ENCODE data around the gene ST8SIA5.
A peak's percentile ranks its signal among the peaks of the same experiment; 100 is the strongest.

ST8SIA5 gene

DNA sequence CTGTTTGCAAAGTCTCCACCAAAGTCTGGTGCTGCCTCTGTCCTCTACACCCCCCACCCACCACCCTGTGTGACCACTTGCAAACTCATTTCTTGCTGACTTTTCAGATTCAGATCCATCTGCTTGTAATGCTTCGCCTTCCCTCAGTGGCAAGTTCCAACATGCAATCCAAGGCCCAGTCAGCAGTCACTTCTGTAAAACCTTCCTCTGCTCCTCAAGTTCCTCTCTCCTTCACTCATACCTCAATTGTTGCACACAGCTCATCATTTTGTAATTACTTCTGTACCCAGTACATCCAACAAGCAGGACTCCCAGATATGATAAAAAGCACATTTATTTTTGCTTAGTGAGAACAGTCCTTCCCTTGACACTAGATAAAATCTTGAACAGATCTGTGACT is 93.3 kb downstream of the ST8SIA5 start:
- DNase-seq: no peak

DNA sequence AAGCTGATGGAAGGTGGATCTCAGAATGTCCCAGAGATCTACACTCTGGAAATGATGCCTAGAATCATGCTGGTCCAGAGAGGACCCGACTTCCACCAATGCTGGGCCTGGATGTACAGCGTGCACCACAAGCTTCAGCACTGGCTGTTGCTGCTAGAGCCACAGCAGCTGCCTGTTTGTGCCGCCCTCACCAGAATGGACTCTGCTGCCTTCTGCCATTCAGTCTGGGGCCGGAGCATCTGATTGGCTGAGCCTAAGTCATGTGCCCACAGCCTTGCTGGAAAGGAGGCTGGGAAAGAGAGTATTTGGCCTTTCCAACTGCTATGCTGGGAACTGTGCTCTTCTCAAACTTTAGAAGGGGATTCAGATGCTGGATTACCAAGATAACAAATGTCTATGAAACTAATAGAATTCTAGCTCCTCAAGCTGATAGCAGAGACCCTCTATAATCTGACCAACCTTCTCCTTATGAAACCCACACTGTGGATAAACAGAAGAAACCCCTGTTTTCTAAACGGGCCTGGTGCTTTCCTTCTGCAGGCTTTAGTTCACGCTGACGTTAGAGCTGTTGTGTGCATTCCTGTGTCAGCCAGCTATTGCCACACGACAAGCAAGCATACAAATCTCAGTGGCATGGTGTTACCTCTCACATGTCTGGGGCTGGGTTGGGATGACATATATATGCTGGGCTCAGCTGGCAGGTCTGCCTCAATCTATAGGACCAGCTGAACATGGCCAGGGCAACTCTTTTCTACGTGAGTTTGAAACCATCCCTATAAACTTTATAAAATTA is 95.7 kb downstream of the ST8SIA5 start:
- no peak for DNase-seq

DNA sequence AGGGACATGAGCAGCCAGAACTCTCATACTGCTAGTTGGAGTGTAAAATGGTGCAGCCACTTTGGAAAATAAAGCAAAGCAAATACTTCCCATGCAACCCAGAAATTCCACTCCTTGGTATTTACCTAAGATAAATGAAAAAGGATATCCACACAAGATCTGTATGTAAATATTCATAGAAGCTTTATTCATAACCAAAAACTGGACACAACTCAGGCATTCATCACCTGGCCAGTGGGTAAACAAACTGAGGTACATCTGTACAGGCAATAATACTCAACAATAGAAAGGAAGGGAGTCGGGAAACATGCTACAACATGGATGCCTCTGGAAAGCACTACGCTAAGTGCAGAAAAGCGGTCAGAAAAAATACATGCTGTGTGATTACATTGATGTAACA is 97.4 kb downstream of the ST8SIA5 start:
- DNase-seq: no peak

DNA sequence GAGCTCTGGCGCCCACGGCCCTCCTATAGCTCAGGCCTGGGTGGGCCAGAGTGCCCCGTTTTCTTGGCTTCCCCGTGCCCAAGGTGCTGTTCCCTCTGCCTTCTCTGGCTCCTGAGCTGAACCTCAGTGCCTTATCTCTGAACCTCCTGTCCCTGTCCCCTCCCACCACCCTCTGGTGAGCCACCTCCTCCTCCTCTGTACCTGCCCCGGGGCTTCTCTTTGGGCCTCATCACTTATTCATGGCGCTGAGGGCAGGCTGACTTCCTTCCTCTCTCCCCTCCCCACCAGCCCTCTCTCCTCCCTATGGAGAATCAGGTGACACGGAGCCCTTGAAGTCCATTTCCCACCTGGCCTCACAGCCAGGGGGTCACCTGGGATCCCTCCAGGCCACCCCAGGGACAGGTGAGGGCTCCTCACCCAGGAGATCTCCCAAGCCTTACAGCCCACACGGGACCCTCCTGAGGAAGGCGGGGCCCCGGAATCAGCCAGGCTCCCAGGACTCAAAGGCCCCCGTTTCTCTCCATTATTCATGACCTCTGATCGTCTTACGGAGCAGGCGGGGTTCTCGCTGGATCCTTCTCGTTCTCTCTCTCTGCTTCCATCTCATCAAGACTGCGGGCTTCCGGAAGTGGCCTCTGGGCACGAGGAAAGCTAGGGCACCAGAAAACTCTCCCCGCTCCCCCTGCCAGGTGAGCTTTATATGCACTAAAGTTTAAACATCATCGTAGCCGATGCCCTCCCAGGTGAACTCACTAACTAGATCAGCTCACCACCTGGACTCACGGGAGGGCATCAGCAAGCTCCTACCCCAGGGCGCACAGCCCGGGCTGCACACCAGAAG is 99.5 kb downstream of the ST8SIA5 start, which contains the start of gene LOXHD1:
LOXHD1 (minus strand) TSS at position 106 of the 841 bp plus-strand sequence. CDS start 187 bp downstream, outside the sequence.
- DNase-seq: no peak

DNA sequence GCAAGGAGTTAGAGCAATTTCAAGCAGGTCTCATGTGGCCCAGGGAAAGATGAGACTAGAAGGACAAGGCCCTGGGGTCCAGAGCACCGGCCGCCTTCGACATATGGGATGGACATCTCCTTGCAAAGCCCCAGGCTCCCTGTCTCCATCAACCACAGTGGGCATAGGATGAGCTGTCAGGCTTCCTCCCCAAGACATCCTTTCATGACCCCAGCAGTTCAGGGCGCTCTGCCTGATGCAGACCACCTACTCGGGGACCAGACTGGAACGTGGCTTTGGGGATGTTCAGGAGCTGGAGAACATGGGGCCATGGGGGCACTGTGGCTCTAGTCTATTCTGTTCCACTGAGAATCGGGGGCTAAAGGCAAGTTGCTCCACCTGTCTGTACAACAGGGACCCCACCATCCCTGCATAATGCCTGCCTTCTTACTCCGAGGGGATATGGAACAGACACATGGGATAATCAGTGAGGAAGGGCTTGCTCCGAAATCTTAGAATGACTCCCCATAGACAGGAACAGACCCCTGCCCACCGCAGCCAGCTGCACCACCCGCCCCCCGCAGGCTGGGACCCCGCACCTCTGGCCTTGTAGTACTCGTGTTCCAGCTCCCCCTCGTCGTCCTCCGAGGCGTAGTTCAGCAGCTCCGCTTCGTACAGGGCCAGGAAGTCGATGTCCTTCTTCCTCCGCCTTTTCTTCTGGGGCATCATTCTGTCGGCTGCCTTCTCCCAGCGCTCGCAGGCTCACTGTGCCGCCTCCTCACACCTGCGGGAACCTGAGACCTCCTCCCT is 100.3 kb downstream of the ST8SIA5 start:
- no peak for DNase-seq

DNA sequence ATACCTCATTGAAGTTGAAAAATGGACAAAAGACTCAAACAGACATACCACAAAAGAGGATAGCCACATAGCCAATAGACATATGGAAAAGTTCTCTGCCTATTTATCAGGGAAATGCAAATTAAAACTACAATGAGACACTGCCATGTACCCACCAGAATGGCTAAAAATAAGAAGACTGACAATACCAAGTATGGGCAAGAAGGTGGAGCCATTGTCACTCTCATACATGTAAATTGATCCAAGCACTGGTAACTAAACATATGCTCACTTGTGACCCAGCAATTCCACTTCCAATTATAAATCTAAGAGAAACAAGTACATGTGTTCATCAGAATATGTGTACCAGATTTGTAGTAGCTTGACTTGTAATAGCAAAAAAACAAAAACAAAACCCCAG is 104.5 kb downstream of the ST8SIA5 start:
- DNase-seq: no peak

DNA sequence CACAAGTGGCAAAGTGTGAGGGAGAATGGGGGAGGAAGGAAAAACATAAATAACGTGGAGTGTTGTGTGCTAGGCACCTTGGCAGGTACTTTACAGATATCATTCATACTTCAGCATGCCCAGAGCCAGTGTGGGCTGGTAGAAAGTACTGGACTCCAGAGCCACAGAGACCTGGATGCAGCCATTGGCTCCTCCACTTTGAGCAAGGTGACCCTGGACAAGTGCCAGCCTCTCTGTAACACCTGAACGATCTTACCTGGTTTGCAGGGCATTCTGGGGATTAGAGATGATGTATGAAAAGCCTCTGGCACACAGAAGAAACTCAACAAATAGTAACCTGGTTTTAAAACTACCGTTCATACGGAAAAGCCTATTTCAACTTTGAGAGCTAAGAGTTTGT is 106.2 kb downstream of the ST8SIA5 start:
- DNase-seq: no peak

DNA sequence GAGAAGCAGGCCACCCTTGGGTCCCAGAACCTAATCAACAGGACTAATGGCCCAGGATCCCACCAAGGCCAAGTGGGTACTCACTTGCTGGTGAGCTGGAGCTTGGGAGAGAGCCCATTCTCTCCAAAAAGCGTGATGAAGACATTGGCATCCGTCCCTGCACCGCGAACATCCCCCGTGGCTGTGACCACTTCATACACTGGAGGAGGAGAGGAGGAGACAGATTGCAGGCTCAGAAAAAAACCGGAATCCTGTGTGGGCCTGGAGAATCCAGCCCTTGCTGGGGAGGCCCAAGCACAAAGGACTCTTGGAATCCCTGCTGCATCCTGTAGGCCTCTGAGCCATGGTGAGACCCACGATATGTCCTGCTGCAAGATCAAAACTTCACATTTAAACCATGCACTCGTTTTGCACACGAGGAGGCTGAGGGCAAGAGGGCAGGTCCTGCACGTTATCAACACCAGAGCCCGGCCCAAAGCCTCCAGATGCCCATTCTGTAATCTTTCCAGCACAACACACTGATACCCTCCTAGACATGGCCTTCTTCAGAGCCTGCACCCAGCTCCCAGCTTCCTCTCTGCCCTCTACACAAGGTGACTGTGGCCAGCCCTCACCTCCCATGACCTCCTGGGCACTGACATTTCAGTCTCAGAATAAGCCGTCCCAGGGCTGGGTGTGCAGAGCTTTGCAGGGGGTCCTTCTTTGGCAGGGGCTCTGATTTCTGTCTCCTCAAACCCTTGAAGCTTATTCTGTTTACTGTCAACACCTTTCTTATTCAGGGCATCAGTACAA is 107.6 kb downstream of the ST8SIA5 start:
- DNase-seq: no peak

DNA sequence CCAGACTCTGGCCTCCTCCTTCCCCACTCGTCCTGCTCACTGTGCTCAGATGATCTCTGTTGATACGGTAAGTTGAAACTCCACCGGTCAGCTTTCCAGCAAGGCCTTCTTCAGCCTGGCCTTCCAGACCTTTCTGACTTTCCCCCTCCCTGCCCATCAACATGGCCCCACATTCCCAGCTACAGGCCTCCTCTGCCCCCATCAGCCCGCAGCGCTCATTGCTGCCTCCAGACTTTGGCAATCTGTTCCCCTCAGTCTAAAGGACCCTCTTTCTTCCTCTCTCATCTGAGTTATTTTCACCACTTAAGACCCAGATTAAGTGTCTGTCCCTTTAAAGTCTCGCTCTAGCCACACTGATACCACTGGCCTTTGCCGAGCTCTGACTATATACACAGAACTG is 110.4 kb downstream of the ST8SIA5 start:
- DNase-seq: no peak

DNA sequence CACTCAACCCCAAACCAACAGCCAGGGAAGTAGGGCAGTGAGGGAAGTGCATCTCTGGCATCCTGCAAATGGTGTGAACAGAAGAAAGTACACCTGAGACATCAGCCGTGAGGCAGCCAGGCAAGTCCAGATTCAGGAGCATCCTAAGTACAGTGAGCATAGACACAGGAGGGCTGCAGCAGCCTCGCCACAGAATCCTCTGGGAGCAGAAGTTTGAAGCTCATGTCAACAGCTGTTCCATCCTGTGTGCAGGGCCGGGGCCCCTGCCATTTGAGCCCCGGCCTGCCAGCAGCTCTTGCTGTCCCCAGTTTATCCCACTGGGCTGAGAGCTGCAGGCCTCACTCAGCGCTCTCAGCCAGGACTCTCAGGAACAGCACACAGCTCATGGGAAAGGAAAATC is 114.3 kb downstream of the ST8SIA5 start:
- no peak for DNase-seq

DNA sequence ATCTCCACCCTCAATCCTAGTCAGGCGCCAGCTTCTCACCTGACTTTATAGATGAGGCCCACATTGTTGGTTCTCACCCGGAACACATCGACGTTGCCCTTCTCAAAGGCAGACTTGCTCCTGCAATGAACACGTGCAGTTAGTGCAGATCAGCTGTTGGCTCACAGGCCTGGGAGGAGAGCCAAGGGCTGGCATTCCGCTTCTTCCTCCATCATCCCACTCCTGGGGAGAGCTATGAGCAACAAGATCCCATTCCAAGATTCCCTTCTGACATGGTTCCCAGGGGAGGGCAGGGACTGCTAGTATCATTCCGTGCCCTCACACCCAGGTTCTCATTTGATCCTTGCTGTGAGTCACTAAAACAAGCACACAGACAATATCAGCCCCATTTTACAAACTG is 114.9 kb downstream of the ST8SIA5 start:
- no peak for DNase-seq

DNA sequence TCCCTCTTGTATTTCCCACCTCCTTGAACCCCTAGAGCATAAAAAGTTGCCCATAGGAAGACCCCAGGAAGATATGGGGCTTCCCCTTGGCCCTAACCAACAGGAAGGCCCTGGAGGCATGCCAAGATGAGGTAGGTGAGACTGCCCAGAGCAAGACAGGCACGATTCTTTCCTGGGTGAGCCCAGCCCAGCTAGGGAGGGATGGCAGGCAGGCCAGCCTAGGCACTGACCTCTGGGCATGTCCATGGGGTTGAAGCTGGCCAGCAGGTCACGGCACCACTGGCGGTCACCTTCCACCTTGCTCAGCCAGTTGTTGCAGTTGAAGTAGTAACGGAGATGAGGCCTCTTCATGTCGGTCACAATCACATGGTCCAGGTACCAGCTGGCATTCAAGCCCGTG is 117.5 kb downstream of the ST8SIA5 start:
- DNase-seq: no peak

DNA sequence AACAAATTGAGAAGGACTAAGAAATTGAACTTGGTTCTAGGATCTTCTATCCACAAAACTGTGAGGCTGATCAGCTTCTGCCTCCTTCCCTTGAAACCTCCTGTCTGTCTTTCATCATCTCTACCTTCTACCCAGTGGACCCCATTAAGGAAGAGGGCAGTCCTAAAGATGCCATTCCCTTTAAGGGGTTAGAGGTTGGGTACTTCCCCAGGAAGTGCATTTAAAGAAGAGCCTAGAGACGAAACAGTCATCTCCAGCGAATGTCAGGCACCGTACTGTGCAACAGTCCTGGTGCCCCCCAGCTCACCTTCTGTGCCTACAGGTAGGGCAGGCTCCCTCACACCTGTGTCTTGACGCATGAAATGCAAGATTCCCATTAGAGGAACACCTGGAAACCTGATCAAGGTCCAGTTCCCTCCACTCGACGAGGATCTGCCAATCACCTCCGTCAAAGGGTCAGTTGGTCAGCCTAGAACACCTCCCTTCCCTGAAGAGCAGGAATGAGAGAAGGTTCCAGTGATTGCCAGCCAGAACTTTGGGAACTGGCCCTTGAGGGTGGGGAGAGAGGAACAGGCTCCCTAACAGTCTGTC is 120.7 kb downstream of the ST8SIA5 start:
- no peak for DNase-seq

DNA sequence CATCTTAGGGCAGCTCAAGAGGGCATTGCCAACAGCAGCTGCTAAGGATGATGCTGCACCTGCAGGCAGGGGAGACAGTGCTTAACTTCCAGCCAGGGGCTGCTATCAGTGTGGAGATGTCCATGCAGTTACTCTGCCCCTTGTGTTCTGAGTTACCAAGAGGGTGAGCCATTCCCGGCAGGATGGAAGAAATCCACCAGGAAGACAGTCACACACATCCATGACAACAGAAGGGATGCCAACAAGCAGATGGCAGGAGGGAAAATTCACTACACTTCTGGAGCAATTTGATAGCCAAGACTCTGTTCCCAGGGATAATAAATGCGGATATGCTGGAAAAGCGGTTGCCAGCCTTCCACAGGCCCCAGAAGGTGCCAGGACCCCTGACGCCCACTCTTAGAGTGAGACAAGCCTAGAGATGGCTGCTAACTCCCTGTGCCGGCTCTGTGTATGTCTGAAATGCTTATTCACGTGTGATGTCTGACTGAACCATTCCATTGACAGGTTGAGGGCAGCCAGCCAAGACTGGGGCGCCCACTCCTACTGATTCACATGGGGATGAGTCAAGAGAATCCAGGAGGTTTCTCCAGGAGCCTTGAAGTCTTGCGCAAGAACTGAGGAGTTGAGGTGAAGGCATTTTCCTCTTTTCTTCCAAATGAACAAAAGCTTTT is 124.3 kb downstream of the ST8SIA5 start:
- DNase-seq: no peak

DNA sequence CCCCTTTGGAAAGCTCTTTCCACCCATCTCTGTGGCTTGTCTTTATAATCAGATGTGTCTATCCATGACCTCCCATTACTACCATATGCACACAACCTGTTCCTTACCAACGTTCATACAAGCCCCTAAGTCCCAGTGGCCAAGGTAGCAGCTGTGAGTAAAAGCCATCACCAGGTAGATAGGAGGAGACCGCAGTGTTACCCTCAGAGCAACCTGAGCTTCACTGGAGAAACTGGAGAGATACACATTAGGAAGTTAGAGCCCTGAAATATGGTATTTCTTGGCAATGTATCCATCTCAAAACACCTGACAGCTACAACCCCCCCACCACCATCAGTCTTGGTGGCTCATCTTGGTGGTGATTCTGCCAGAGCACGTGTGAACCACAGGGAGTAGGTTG is 125.9 kb downstream of the ST8SIA5 start:
- DNase-seq: no peak

DNA sequence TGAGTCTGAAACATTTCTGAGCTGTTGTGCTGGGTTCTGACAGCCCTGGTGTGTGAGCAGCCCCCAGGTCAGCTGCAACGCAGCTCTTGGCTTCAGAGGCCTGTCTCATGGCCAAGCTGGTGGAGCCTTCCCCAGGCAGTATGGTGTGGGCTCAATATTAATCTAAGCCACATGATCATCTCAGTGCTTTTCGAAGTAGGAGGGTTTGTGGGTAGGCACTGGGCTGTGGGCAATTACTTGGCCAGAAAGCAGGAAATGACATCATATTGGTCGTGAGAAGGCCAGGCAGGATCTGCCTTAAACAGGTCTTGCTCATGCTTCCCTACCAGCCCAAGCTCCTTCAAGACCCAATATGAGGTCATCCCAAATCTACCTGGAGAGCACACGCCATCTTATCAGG is 126.7 kb downstream of the ST8SIA5 start:
- DNase-seq: no peak

DNA sequence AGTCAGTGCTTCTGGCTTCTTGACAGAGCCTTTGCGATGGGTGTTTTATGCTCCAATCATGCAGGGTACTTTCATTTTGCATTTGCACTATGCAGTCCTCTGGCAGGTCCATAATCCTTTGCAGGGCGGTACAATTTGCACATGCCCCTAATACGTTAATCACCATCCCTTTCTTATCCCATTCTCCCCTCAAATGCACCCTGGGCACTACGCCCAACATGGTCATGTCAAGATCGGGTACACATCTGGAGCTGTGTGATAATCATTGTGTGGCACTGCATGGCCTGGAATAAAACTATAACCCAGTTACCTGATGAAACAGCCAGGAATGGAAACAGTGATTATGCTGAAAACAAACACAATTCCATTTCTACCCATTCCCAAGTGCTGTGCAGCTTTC is 127.5 kb downstream of the ST8SIA5 start:
- no peak for DNase-seq

DNA sequence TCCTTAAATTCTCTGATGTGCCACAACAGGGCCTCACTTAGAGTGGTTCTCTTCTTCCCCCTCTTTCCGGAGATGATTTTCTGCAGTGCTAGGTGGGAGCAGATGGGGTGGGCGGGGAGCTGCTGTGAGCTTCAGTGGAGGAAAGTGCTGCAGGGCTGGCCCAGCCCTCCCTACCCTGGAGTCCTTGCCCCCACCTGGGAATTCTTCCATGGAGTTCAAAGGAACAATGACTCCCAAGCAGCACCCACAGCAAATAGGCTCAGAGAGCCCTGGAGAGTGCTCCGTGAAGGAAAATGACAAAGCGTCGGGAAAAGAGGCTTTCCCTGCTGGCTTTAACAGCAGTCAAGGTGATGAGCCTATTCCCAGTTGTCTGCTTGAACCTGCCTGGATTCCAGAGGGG is 128.6 kb downstream of the ST8SIA5 start:
- no peak for DNase-seq

DNA sequence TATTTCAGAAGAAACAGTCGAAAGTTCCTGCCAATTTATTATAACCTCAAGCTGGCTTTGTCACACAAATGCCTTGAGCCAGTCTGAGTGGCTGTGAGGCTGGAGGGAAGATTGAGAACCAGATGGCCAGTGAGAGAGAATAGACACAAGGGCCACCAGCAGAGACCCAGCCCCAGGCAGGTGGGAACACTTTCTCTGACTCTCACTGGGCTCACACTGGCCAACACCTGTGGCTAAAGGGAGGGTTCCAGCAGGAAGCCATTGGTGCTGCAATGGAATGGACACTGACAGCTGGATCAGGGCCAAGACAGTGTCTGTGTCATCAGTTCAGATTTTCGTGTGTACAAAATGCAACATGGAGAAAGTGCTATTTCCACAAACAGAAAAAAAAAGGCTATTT is 129.7 kb downstream of the ST8SIA5 start:
- DNase-seq: no peak

DNA sequence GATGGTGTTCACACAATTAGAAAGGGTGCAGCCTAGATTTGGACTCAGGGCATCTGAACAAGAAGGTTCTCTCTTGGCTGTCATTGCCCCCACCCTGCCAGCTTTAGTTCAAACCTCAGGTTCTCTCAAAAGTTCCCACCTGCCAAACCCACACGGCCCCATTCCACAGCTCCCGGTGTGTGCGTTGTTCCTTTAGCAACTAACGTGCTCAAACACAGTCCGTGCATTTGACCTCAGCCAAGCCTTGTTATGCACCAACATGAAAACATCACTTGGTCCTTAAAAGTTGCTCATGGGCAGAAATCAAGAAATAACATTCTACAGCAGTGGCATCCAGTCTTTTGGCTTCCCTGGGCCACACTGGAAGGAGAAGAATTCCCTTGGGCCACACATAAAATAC is 131.8 kb downstream of the ST8SIA5 start:
- DNase-seq: no peak

DNA sequence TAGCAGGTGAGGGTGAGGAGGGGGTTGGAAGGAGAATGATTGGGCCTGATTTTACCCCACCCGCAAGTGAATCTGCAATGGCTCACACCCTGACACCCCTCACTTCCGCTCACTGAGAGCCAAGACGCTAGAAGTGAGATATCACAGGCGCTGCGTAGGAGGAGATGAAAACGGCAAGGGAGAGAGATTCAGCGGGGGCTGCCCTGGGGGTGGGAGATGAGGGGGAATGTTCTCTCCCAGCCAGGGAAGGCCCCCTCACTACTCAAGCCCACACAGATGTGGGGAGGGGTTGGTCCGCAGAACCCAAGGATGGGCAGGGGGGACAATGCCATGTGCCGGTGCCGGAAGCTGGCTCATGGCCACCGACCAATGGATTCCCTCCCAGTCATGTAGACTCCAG is 132.7 kb downstream of the ST8SIA5 start:
- peak; percentile 19 for DNase-seq

DNA sequence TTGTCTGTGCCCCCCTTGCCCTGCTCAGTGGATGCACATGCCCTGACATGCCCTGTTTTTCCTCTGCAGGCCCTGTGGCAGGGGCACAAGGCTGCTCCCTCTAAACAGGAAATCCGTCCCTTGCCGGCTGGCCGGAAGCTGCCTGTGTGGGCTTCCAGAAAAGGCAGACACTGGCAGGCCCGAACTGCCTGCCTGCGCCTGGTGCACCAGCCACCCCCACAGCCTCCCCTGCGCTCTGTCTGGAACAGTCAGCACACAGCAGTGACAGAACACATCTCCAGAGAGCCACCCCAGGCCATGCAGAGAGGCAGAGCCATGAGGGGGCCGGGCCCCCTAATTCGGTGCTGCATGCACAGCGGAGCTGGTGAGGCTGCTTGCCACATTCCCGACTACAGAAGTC is 133.3 kb downstream of the ST8SIA5 start:
- DNase-seq: peak; percentile 5
